ENCODE results near the gene SGSM1. TPM values are rescaled to one million over a fixed set of nuclear protein-coding genes. Genes with fewer than 3 reads are reported as not detected.

SGSM1 gene
- total and polyA plus RNA-seq, 10 of the 15 experiments (the other 5 are each of a cell fraction or from before 2014, with no cell fraction given): not detected

DNA sequence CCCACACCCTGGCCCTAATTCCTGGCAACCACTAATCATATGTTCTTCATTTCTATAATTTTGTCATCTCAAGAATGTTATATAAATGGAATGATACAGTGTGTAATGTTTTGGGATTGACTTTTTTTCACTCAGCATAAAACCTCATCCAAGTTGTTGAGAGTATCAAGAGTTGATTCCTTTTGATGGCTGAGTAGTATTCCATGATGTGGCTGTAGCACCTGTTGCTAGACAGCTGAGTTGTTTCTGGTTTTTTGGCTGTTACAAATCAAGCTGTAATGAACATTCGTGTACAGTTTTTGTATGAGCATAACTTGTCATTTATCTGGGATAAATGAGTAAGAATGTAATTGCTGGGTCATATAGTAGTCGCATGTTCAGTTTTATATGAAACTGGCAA is 81.2 kb downstream of the SGSM1 start:
- ChIA-PET POLR2A (no interaction called here), RAD21 (ENCODE audit: unreplicated experiment) (no interaction called here), CTCF (no interaction called here), SMC1A (ENCODE audit: uncharacterized antibody, unreplicated experiment) (no interaction called here)
- Histone ChIP-seq H3K27ac (ENCODE audit: control insufficient read depth, insufficient read depth) (no peak overlapping the region), H3K4me2 (ENCODE audit: control insufficient read depth, insufficient read depth) (no peak overlapping the region), H3K27me3 (replicated peaks in 1 of 2; ENCODE audit: control insufficient read depth in 2 of 2, insufficient read depth in 2 of 2, low read length in 1 of 2) (no peaks in the 10 kb centered on the region; a peak in 1 of 4 replicates), H3K36me3 (ENCODE audit: control insufficient read depth in 2 of 2, insufficient read depth in 2 of 2, low read length in 1 of 2) (no peaks in the 10 kb centered on the region), H3K4me1 (ENCODE audit: control insufficient read depth, insufficient read depth, low read length) (no peaks in the 10 kb centered on the region), H3K9ac (ENCODE audit: control insufficient read depth, insufficient read depth, low read length) (no peak overlapping the region), H2AFZ (ENCODE audit: control insufficient read depth, low read depth, low read length) (no peak overlapping the region), H4K20me1 (ENCODE audit: control insufficient read depth, insufficient read depth) (no peaks in the 10 kb centered on the region), H3K79me2 (ENCODE audit: control insufficient read depth, insufficient read depth, low read length) (no peaks in the 10 kb centered on the region), H3K4me3 (no peak overlapping the region), H3K9me3 (replicated peaks; ENCODE audit: control insufficient read depth, insufficient read depth, low read length) (no peaks in the 10 kb centered on the region)
- no peak for TF ChIP-seq IKZF1 (conservative IDR thresholded peaks at IDR 0.05)
- TF ChIP-seq SUPT20H (IDR thresholded peaks at IDR 0.05; ENCODE audit: borderline replicate concordance, control insufficient read depth, low read depth, low read length): no peak
- no peak for TF ChIP-seq SMC3 (IDR thresholded peaks at IDR 0.05; ENCODE audit: borderline replicate concordance, low read length)
- TF ChIP-seq CBX3 (IDR thresholded peaks at IDR 0.05; ENCODE audit: borderline replicate concordance, low read depth): no peak
- TF ChIP-seq, protein P1, sequence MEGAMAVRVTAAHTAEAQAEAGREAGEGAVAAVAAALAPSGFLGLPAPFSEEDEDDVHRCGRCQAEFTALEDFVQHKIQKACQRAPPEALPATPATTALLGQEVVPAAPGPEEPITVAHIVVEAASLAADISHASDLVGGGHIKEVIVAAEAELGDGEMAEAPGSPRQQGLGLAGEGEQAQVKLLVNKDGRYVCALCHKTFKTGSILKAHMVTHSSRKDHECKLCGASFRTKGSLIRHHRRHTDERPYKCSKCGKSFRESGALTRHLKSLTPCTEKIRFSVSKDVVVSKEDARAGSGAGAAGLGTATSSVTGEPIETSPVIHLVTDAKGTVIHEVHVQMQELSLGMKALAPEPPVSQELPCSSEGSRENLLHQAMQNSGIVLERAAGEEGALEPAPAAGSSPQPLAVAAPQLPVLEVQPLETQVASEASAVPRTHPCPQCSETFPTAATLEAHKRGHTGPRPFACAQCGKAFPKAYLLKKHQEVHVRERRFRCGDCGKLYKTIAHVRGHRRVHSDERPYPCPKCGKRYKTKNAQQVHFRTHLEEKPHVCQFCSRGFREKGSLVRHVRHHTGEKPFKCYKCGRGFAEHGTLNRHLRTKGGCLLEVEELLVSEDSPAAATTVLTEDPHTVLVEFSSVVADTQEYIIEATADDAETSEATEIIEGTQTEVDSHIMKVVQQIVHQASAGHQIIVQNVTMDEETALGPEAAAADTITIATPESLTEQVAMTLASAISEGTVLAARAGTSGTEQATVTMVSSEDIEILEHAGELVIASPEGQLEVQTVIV (IDR thresholded peaks at IDR 0.05; ENCODE audit: borderline replicate concordance, partially characterized antibody): no peak
- no peak for TF ChIP-seq RFX5 (IDR thresholded peaks at IDR 0.05; ENCODE audit: low read depth, low read length)
- no peak for TF ChIP-seq ZSCAN29 (IDR thresholded peaks at IDR 0.05)
- in situ Hi-C loops (cut with MboI): no loop called here
- intact Hi-C loops (cut with micrococcal nuclease; ENCODE audit: unreplicated experiment): no loop called here
- DNase-seq (ENCODE audit: low read depth, low spot score) (no peak), ATAC-seq (no peak), FAIRE-seq (no peak)
- no TSS peak for BruUV-seq (replicated peaks)
- 0% methylated on average over 2 of the region's 2 CpGs for WGBS (ENCODE audit: insufficient coverage, insufficient replicate concordance, low lambda C conversion rate, missing lambda C conversion rate)

All from GM12878 (cell line).